Omental fat pad (tissue), 4 donors: ENCODE data around the gene MRRF. TPM values are rescaled to one million over a fixed set of nuclear protein-coding genes. Genes with fewer than 3 reads are reported as not detected.

Experiments
- ATAC-seq: fragments of 150-250 bp; one replicate; pipeline ENCODE4 v1.9.1; 2016; ENCODE audit warnings: mild to moderate bottlenecking, moderate library complexity; ENCODE audit not compliant: low FRiP score
- DNase-seq: peaks from one replicate; pipeline ENCODE4 v3.0.0-alpha.2; 2019; ENCODE audit warnings: low spot score
- CTCF ChIP-seq, 3 donors: fragments of 450-650 bp; IDR thresholded peaks; one replicate each; pipeline ENCODE4 v1.5.1; 2016 to 2017; ENCODE audit warnings: antibody characterized with exemption in 3 of 3, mild to moderate bottlenecking in 3 of 3, moderate library complexity in 2 of 3
- total RNA-seq, 4 donors: library from RNA; depleted of rRNA; stranded (reverse); fragments of >200 nt; gene quantifications; one replicate each; pipeline ENCODE4 v1.1.0, GENCODE V29; 2016

The MRRF gene
- total RNA-seq, 4 donors from 2014 or later = 31.2 to 44.6 (median 38.1) TPM

GRCh38 chr9:122372856-122373845, 108.5 kb downstream of the MRRF start:
- ATAC-seq (no peak), DNase-seq (no peak)
- no peak for TF ChIP-seq CTCF (IDR thresholded peaks at IDR 0.05)

- ATAC-seq (peak; percentile 73), DNase-seq (no peak)
- no peak for TF ChIP-seq CTCF (IDR thresholded peaks at IDR 0.05)
Observed at GRCh38 chr9:122374885-122375420, 110.3 kb downstream of the MRRF start.

- no peak for TF ChIP-seq CTCF (IDR thresholded peaks at IDR 0.05)
- ATAC-seq = no peak
- peak; percentile 5 for DNase-seq
Observed at GRCh38 chr9:122376796-122377195, 112.1 kb downstream of the MRRF start.

- DNase-seq (peak; percentile 17), ATAC-seq (no peak)
- TF ChIP-seq CTCF (IDR thresholded peaks at IDR 0.05) = no peak
Observed at GRCh38 chr9:122377241-122378164, 112.8 kb downstream of the MRRF start.

- TF ChIP-seq CTCF (IDR thresholded peaks at IDR 0.05) = no peak
- ATAC-seq (no peak), DNase-seq (peak; percentile 20)
Observed at GRCh38 chr9:122378236-122378635, 113.6 kb downstream of the MRRF start.

GRCh38 chr9:122379340-122379739, 114.7 kb downstream of the MRRF start:
- DNase-seq (no peak), ATAC-seq (no peak)
- TF ChIP-seq CTCF (IDR thresholded peaks at IDR 0.05) = no peak
